Measurements from ENCODE around the gene UNC5C. TPM values are rescaled to one million over a fixed set of nuclear protein-coding genes. Genes with fewer than 3 reads are reported as not detected.

The UNC5C gene
- total and polyA plus RNA-seq, 10 donors = 0.43 to 15.7 (median 7.8) TPM

DNA sequence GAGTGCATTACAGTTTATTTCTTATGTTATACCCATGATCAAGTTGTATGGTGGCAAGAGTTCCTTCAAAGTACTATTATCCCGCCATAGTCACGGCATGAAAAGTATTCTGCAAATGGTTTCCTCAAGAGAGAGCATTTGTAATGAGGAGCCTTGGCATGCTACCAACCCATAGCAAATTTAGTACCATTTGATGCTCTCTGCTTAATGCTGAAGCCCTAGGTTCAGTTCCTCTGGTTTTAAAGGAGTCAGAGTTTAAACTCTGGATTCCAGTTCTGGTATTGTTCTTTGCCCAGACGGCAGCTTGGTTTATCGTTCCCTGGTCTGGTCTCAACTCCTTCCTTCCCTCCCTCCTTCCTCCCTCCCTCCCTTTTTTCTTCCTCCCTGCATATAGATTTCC is 419.7 kb downstream of the UNC5C start:
- H3K9me3 ChIP-seq = peaks cover 0 to 2% (median under 1%) of the 10 kb centered on the region in 8 donors
- peaks cover 0 to 6% (median 0%) of the 10 kb centered on the region in 6 donors for H3K4me1 ChIP-seq
- no peak overlapping the region for H3K4me3 ChIP-seq
- TF ChIP-seq POLR2AphosphoS5 (IDR thresholded peaks at IDR 0.05) = no peak
- TF ChIP-seq, protein P1, sequence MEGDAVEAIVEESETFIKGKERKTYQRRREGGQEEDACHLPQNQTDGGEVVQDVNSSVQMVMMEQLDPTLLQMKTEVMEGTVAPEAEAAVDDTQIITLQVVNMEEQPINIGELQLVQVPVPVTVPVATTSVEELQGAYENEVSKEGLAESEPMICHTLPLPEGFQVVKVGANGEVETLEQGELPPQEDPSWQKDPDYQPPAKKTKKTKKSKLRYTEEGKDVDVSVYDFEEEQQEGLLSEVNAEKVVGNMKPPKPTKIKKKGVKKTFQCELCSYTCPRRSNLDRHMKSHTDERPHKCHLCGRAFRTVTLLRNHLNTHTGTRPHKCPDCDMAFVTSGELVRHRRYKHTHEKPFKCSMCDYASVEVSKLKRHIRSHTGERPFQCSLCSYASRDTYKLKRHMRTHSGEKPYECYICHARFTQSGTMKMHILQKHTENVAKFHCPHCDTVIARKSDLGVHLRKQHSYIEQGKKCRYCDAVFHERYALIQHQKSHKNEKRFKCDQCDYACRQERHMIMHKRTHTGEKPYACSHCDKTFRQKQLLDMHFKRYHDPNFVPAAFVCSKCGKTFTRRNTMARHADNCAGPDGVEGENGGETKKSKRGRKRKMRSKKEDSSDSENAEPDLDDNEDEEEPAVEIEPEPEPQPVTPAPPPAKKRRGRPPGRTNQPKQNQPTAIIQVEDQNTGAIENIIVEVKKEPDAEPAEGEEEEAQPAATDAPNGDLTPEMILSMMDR (IDR thresholded peaks at IDR 0.05 in 8 of 11, conservative IDR thresholded peaks at IDR 0.05 in 3 of 11) = no peak
- TF ChIP-seq POLR2A (IDR thresholded peaks at IDR 0.05) = no peak
- H3K27me3 ChIP-seq (replicated peaks in 1 of 7) = no peaks in the 10 kb centered on the region
- DNase-seq = no peak
- H3K36me3 ChIP-seq = no peaks in the 10 kb centered on the region
- WGBS, 5 donors = 62 to 81% (median 75%) methylated on average over 4 of the region's 4 CpGs
- no peak overlapping the region for H3K27ac ChIP-seq
- intact Hi-C loops (cut with DNase I; ENCODE audit: low total_unique reads) = no loop called here

DNA sequence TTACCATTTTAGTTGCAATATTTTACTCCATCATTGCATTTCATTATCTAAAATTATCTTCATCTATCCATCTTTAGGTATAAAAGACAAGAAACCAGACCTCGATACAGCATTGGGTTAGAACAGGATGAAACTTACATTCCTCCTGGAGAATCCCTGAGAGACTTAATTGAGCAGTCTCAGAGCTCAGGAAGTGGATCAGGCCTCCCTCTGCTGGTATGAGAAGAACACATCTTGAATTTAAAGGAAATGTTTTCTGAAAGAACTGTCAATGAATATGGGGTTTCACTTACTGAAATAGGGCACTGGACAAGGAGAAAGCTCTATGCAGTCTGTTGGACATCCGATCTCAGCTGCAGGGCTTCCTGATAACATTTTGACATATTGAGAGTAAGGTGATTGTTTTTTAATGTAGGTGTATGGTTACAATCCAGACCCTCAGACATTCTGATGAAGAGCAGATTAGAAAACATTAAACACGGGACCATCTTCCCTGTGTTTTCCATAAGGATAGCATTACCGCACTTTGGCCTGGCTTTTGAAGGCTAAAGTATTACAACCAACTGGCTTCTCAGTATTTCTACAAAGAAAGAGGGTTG is 423.8 kb downstream of the UNC5C start:
- H3K9me3 ChIP-seq = no peaks in the 10 kb centered on the region
- TF ChIP-seq POLR2A (IDR thresholded peaks at IDR 0.05) (no peak), POLR2AphosphoS5 (IDR thresholded peaks at IDR 0.05) (no peak)
- TF ChIP-seq, protein P1 (IDR thresholded peaks at IDR 0.05 in 8 of 11, conservative IDR thresholded peaks at IDR 0.05 in 3 of 11) = peak in 5 of 11 experiments; percentile 9 to 31 (median 17)
- H3K36me3 ChIP-seq = no peaks in the 10 kb centered on the region
- H3K27ac ChIP-seq = no peak overlapping the region
- H3K27me3 ChIP-seq (replicated peaks in 1 of 7) = no peaks in the 10 kb centered on the region
- H3K4me3 ChIP-seq = no peak overlapping the region
- DNase-seq = no peak
- 60 to 69% (median 68%) methylated on average over 4 of the region's 4 CpGs for whole genome bisulfite sequencing, 5 donors
- intact Hi-C loops (cut with DNase I; ENCODE audit: low total_unique reads) = no loop called here
- peaks cover 0 to 6% (median 0%) of the 10 kb centered on the region in 6 donors for H3K4me1 ChIP-seq

DNA sequence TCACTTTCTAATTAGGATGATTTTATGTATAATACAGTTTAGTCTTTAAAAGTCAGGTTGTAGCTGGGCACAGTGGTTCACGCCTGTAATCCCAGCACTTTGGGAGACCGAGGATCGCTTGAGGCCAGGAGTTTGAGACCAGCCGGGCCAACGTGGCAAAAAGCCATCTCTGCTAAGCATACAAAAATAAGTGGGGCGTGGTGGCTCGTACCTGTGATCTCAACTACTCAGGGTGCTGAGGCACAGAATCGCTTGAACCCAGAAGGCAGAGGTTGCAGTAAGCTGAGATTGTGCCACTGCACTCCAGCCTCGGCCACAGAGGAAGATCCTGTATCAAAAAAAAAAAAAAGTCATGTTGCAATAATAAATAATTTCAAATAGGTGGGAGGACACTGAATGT is 426.8 kb downstream of the UNC5C start:
- no peaks in the 10 kb centered on the region for H3K27me3 ChIP-seq (replicated peaks in 1 of 7)
- H3K4me3 ChIP-seq = no peak overlapping the region
- intact Hi-C loops (cut with DNase I; ENCODE audit: low total_unique reads) = no loop called here
- H3K36me3 ChIP-seq = no peaks in the 10 kb centered on the region
- no peak overlapping the region for H3K27ac ChIP-seq
- DNase-seq = no peak
- TF ChIP-seq POLR2AphosphoS5 (IDR thresholded peaks at IDR 0.05) (no peak), POLR2A (IDR thresholded peaks at IDR 0.05) (no peak)
- TF ChIP-seq, protein P1 (IDR thresholded peaks at IDR 0.05 in 8 of 11, conservative IDR thresholded peaks at IDR 0.05 in 3 of 11) = no peak
- H3K9me3 ChIP-seq = no peaks in the 10 kb centered on the region
- no peaks in the 10 kb centered on the region for H3K4me1 ChIP-seq
- 80 to 88% (median 85%) methylated on average over 9 of the region's 9 CpGs for WGBS, 5 donors

DNA sequence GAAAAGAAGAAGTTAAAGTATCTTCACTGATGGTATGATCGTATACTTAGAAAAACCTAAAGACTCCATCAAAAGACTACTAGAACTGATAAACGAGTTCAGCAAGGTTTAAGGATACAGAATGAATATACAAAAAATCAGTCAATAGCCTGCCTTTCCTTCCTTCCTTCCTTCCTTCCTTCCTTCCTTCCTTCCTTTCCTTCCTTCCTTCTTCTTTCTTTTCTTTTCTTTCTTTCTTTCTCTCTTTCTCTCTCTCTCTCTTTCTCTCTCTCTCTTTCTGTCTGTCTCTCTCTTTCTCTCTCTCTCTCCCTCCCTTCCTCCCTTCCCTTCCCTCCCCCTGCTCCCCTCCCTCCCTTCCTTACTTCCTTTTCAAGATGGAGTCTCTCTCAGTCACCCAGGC is 428.3 kb downstream of the UNC5C start:
- WGBS, 5 donors = 81 to 88% (median 87%) methylated on average over 2 of the region's 2 CpGs
- no peaks in the 10 kb centered on the region for H3K27me3 ChIP-seq (replicated peaks in 1 of 7)
- H3K4me1 ChIP-seq = no peaks in the 10 kb centered on the region
- DNase-seq = no peak
- no peak for TF ChIP-seq POLR2AphosphoS5 (IDR thresholded peaks at IDR 0.05)
- TF ChIP-seq, protein P1 (IDR thresholded peaks at IDR 0.05 in 8 of 11, conservative IDR thresholded peaks at IDR 0.05 in 3 of 11) = no peak
- no peak for TF ChIP-seq POLR2A (IDR thresholded peaks at IDR 0.05)
- intact Hi-C loops (cut with DNase I; ENCODE audit: low total_unique reads) = no loop called here
- H3K27ac ChIP-seq = no peak overlapping the region
- no peak overlapping the region for H3K4me3 ChIP-seq
- H3K36me3 ChIP-seq = no peaks in the 10 kb centered on the region
- no peaks in the 10 kb centered on the region for H3K9me3 ChIP-seq

All from spleen (tissue), 11 donors.